ENCODE measurements around the gene TUBGCP4. TPM values are rescaled to one million over a fixed set of nuclear protein-coding genes. Genes with fewer than 3 reads are reported as not detected.

Gene TUBGCP4
- total RNA-seq, 1 experiment from 2014 or later = 23.5 TPM

DNA sequence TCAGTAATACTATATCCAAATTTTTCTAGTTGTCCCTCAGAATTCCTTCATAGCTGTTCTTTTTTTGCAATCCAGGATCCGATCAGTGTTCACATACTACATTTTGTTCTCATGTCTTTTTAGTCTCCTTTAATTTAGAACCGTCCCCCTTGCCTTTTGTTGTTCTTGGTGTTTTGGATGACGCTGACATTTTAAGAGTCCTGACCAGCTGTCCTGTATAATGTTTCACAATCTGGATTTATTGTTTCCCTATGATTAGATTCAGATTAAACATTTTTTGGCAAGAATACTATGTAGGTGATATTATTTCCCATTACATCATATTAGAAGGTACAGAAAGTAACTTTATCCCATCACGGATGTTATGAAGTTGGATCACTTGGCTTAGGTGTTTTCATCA, 11.4 kb downstream of the TUBGCP4 start:
- Histone ChIP-seq H3K27me3 (ENCODE audit: insufficient read depth, low read length) (no peaks in the 10 kb centered on the region), H3K9me3 (ENCODE audit: control insufficient read depth, low read depth, low read length) (no peaks in the 10 kb centered on the region), H3K18ac (ENCODE audit: insufficient read length, low read depth, low read length) (no peak overlapping the region), H3K79me2 (ENCODE audit: insufficient read depth, low read length) (no peaks in the 10 kb centered on the region), H3K4me1 (ENCODE audit: insufficient read depth, low read length) (no peaks in the 10 kb centered on the region), H3K4me2 (ENCODE audit: insufficient read depth, insufficient read length, low read length) (no peak overlapping the region), H4K91ac (ENCODE audit: insufficient read length, low read depth, low read length) (no peak overlapping the region), H3K27ac (ENCODE audit: insufficient read length, low read depth, low read length) (no peak overlapping the region), H2AFZ (ENCODE audit: low read length) (no peak overlapping the region), H3K23ac (ENCODE audit: insufficient read length, low read depth, low read length) (no peak overlapping the region), H4K5ac (ENCODE audit: insufficient read length, low read depth, low read length) (no peak overlapping the region), H3K79me1 (ENCODE audit: insufficient read depth, low read depth, low read length, poor library complexity, severe bottlenecking) (no peaks in the 10 kb centered on the region), H2AK5ac (ENCODE audit: insufficient read length, low read length) (no peak overlapping the region), H3K9ac (ENCODE audit: extremely low read depth, insufficient read length, low read length) (no peak overlapping the region), H4K20me1 (ENCODE audit: control insufficient read depth, insufficient read depth, insufficient read length) (no peaks in the 10 kb centered on the region), H4K8ac (replicated peaks; ENCODE audit: insufficient read length, low read depth, low read length) (no peak overlapping the region), H3K4ac (ENCODE audit: low read depth, low read length) (no peak overlapping the region), H2BK15ac (ENCODE audit: low read depth, low read length) (no peak overlapping the region), H3K56ac (ENCODE audit: insufficient read length, low read depth, low read length) (no peak overlapping the region), H2BK12ac (ENCODE audit: insufficient read length, low read depth, low read length) (no peak overlapping the region), H2BK20ac (ENCODE audit: low read depth, low read length, poor library complexity, severe bottlenecking) (no peak overlapping the region), H2BK5ac (ENCODE audit: insufficient read length, low read length) (no peak overlapping the region), H3K23me2 (ENCODE audit: insufficient read length, low read depth, low read length, poor library complexity, severe bottlenecking) (no peaks in the 10 kb centered on the region), H2BK120ac (ENCODE audit: low read depth, low read length, poor library complexity, severe bottlenecking) (no peak overlapping the region), H3T11ph (ENCODE audit: low read length) (no peak overlapping the region), H3K14ac (ENCODE audit: insufficient read depth, low read length) (no peak overlapping the region)
- DNase-seq = no peak
- Mint-ChIP-seq H3K9me3 (no peaks in the 10 kb centered on the region), H3K4me1 (no peaks in the 10 kb centered on the region), H3K27me3 (ENCODE audit: low read depth) (no peaks in the 10 kb centered on the region), H3K4me3 (no peak overlapping the region), H3K27ac (no peak overlapping the region; a peak in 1 of 7 replicates), H3K36me3 (ENCODE audit: insufficient read depth in 1 of 3, low read depth in 3 of 3) (peaks cover 32 to 85% (median 73%) of the 10 kb centered on the region in 3 experiments; a peak in 6 of 7 replicates)
- no CpG with 5 or more reads among the region's 4 CpGs for WGBS (ENCODE audit: extremely low coverage, insufficient read length, low lambda C conversion rate)
- TF ChIP-seq, protein P1, sequence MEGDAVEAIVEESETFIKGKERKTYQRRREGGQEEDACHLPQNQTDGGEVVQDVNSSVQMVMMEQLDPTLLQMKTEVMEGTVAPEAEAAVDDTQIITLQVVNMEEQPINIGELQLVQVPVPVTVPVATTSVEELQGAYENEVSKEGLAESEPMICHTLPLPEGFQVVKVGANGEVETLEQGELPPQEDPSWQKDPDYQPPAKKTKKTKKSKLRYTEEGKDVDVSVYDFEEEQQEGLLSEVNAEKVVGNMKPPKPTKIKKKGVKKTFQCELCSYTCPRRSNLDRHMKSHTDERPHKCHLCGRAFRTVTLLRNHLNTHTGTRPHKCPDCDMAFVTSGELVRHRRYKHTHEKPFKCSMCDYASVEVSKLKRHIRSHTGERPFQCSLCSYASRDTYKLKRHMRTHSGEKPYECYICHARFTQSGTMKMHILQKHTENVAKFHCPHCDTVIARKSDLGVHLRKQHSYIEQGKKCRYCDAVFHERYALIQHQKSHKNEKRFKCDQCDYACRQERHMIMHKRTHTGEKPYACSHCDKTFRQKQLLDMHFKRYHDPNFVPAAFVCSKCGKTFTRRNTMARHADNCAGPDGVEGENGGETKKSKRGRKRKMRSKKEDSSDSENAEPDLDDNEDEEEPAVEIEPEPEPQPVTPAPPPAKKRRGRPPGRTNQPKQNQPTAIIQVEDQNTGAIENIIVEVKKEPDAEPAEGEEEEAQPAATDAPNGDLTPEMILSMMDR (conservative IDR thresholded peaks at IDR 0.05) = no peak
